Middle frontal gyrus (tissue), 1 donor: Measurements from ENCODE around the gene MARVELD3.
"Not testable (repeated sequence)": the region's sequence is repeated elsewhere in the genome, so short reads cannot be mapped to it uniquely, and the experiment has no call there.

Experiments
- DNase-seq: peaks from one replicate; pipeline ENCODE4 v3.0.0-alpha.2; 2015; ENCODE audit warnings: low spot score; ENCODE audit errors: extremely low spot score

The MARVELD3 gene

GRCh38 chr16:71626018-71626857 lies at the start of gene MARVELD3:
MARVELD3 (plus strand) TSS chr16:71626184; CDS start chr16:71626230, 46 bp downstream.
- no peak for DNase-seq

GRCh38 chr16:71576971-71577370 lies 49.0 kb upstream of the MARVELD3 start, which contains the start of gene TAT:
TAT (minus strand) TSS chr16:71577092; CDS start chr16:71576415, 677 bp downstream.
- DNase-seq = no peak

GRCh38 chr16:71582553-71582848 lies 43.5 kb upstream of the MARVELD3 start:
- not testable (repeated sequence) for DNase-seq

- DNase-seq = no peak
Measured at GRCh38 chr16:71584543-71585317, 41.3 kb upstream of the MARVELD3 start.

- no peak for DNase-seq
Measured at GRCh38 chr16:71585318-71585703, 40.7 kb upstream of the MARVELD3 start.

- DNase-seq = not testable (repeated sequence)
Measured at GRCh38 chr16:71589334-71589733, 36.6 kb upstream of the MARVELD3 start.

- not testable (repeated sequence) for DNase-seq
Measured at GRCh38 chr16:71590071-71590470, 35.9 kb upstream of the MARVELD3 start.

- no peak for DNase-seq
Measured at GRCh38 chr16:71590584-71590983, 35.4 kb upstream of the MARVELD3 start.

- no peak for DNase-seq
Measured at GRCh38 chr16:71591917-71592316, 34.1 kb upstream of the MARVELD3 start.

GRCh38 chr16:71593048-71593999 lies 32.7 kb upstream of the MARVELD3 start:
- DNase-seq = no peak

- no peak for DNase-seq
Measured at GRCh38 chr16:71594000-71594646, 31.9 kb upstream of the MARVELD3 start.

GRCh38 chr16:71595340-71595826 lies 30.6 kb upstream of the MARVELD3 start:
- DNase-seq = not testable (repeated sequence)

- DNase-seq = not testable (repeated sequence)
Measured at GRCh38 chr16:71598426-71598825, 27.6 kb upstream of the MARVELD3 start.

GRCh38 chr16:71600822-71601221 lies 25.2 kb upstream of the MARVELD3 start:
- DNase-seq = no peak

- DNase-seq = no peak
Measured at GRCh38 chr16:71609066-71609465, 16.9 kb upstream of the MARVELD3 start.

- no peak for DNase-seq
Measured at GRCh38 chr16:71610447-71610846, 15.5 kb upstream of the MARVELD3 start.

- DNase-seq = no peak
Measured at GRCh38 chr16:71610936-71611871, 14.8 kb upstream of the MARVELD3 start.

- DNase-seq = not testable (repeated sequence)
Measured at GRCh38 chr16:71614956-71615355, 11.0 kb upstream of the MARVELD3 start.

- DNase-seq = no peak
Measured at GRCh38 chr16:71618429-71618828, 7.6 kb upstream of the MARVELD3 start.
